ENCODE data around the gene PEX26.
"Not testable (repeated sequence)": the region's sequence is repeated elsewhere in the genome, so short reads cannot be mapped to it uniquely, and the experiment has no call there.

PEX26 gene

GRCh38 chr22:18071307-18071967 lies 6.4 kb upstream of the PEX26 start:
- DNase-seq (ENCODE audit: low read depth, low spot score), result not testable (repeated sequence)

- no peak for DNase-seq (ENCODE audit: low read depth, low spot score)
Measured at GRCh38 chr22:18071968-18072310, 5.9 kb upstream of the PEX26 start.

GRCh38 chr22:18073467-18073866 lies 4.3 kb upstream of the PEX26 start:
- no peak for DNase-seq (ENCODE audit: low read depth, low spot score)

- DNase-seq (ENCODE audit: low read depth, low spot score), result not testable (repeated sequence)
Measured at GRCh38 chr22:18073927-18074326, 3.9 kb upstream of the PEX26 start.

- DNase-seq (ENCODE audit: low read depth, low spot score), result no peak
Measured at GRCh38 chr22:18075101-18075719, 2.6 kb upstream of the PEX26 start.

- peak; percentile 9 for DNase-seq (ENCODE audit: low read depth, low spot score)
Measured at GRCh38 chr22:18075720-18076497, 1.9 kb upstream of the PEX26 start.

GRCh38 chr22:18077087-18077638 lies 627 bp upstream of the PEX26 start:
- DNase-seq (ENCODE audit: low read depth, low spot score), result no peak

GRCh38 chr22:18078329-18079041 lies 695 bp downstream of the PEX26 start:
- no peak for DNase-seq (ENCODE audit: low read depth, low spot score)

- no peak for DNase-seq (ENCODE audit: low read depth, low spot score)
Measured at GRCh38 chr22:18079706-18080233, 2.0 kb downstream of the PEX26 start.

- no peak for DNase-seq (ENCODE audit: low read depth, low spot score)
Measured at GRCh38 chr22:18081416-18081815, 3.6 kb downstream of the PEX26 start.

GRCh38 chr22:18082467-18082866 lies 4.7 kb downstream of the PEX26 start:
- DNase-seq (ENCODE audit: low read depth, low spot score), result no peak

- DNase-seq (ENCODE audit: low read depth, low spot score), result no peak
Measured at GRCh38 chr22:18083406-18083805, 5.6 kb downstream of the PEX26 start.

- no peak for DNase-seq (ENCODE audit: low read depth, low spot score)
Measured at GRCh38 chr22:18085188-18085587, 7.4 kb downstream of the PEX26 start.

GRCh38 chr22:18087350-18087855 lies 9.6 kb downstream of the PEX26 start:
- DNase-seq (ENCODE audit: low read depth, low spot score), result no peak

GRCh38 chr22:18088825-18089568 lies 11.2 kb downstream of the PEX26 start:
- DNase-seq (ENCODE audit: low read depth, low spot score), result no peak

- no peak for DNase-seq (ENCODE audit: low read depth, low spot score)
Measured at GRCh38 chr22:18090286-18090685, 12.5 kb downstream of the PEX26 start.

- no peak for DNase-seq (ENCODE audit: low read depth, low spot score)
Measured at GRCh38 chr22:18091478-18091877, 13.7 kb downstream of the PEX26 start.

GRCh38 chr22:18091916-18092526 lies 14.2 kb downstream of the PEX26 start:
- DNase-seq (ENCODE audit: low read depth, low spot score), result no peak

- no peak for DNase-seq (ENCODE audit: low read depth, low spot score)
Measured at GRCh38 chr22:18093661-18094060, 15.9 kb downstream of the PEX26 start.

- DNase-seq (ENCODE audit: low read depth, low spot score), result no peak
Measured at GRCh38 chr22:18095101-18095805, 17.5 kb downstream of the PEX26 start.
